K562 (cell line): ENCODE data around the gene APOB. TPM values are rescaled to one million over a fixed set of nuclear protein-coding genes. Genes with fewer than 3 reads are reported as not detected.

Source experiments
- ATAC-seq: fragments of 200-7000 bp; cut with Tn5 transposase; 3 replicates; pipeline ENCODE4 v1.9.1; 2020; ENCODE audit warnings: moderate library complexity
- BruUV-seq: library from RNA; stranded (reverse); fragments of 400-500 nt; replicated peaks from 2 replicates; lab custom pipeline; 2021; lab: Mats Ljungman, UMichigan
- CTCF ChIA-PET: fragments of 300-600 bp; formaldehyde crosslinking; extraction: SDS; loops from one replicate; lab custom pipeline; 2021; ENCODE audit warnings: low intra/inter-chr PET ratio; lab: Yijun Ruan, JAX
- POLR2A ChIA-PET: fragments of 300-600, 350-650 bp; sonication (Branson Sonifier 250); formaldehyde crosslinking; extraction: SDS; loops from one replicate; lab custom pipeline; 2021; ENCODE audit warnings: antibody characterized with exemption, inconsistent platforms; lab: Yijun Ruan, JAX
- DNase-seq, 4 experiments: peaks; one replicate each; pipeline versions ENCODE4 v3.0.0 to v3.0.0-alpha.2; 2011 to 2018; ENCODE audit warnings: low spot score in 3 of 4, mixed read lengths in 3 of 4; ENCODE audit errors: extremely low read depth in 1 of 4
- FAIRE-seq: peaks from 2 replicates; lab custom pipeline; 2011; peaks lifted over from hg19 to GRCh38; lab: Jason Lieb, UNC
- H2AFZ ChIP-seq: 2 replicates; pipeline ENCODE4 v1.6.0; 2011; ENCODE audit warnings: low read depth, low read length, control low read depth, inconsistent platforms
- H3K27ac ChIP-seq: fragments of 200-600 bp; 3 replicates; pipeline ENCODE4 v1.8.0; 2011; ENCODE audit warnings: low read depth, mild to moderate bottlenecking, control low read depth, inconsistent platforms, low read length, moderate library complexity, mixed read lengths; ENCODE audit errors: extremely low read depth
- H3K27me3 ChIP-seq, 2 experiments: fragments of 300-600 bp in 1 of 2; 2 replicates in 1 of 2; 3 replicates in 1 of 2; pipeline versions ENCODE4 v1.6.0 to v1.8.0; 2011; ENCODE audit warnings: inconsistent platforms in 2 of 2, low read length in 2 of 2, mild to moderate bottlenecking in 1 of 2, mixed read lengths in 1 of 2, moderate library complexity in 1 of 2; ENCODE audit not compliant: control insufficient read depth in 2 of 2, insufficient read depth in 2 of 2
- H3K36me3 ChIP-seq: fragments of 300-600 bp; 3 replicates; pipeline ENCODE4 v1.8.0; 2011; ENCODE audit warnings: mild to moderate bottlenecking, low read length, inconsistent platforms; ENCODE audit not compliant: control insufficient read depth, insufficient read depth
- H3K4me1 ChIP-seq, 2 experiments: fragments of 200-600 bp in 1 of 2; replicated peaks in 1 of 2; 2 replicates in 1 of 2; 3 replicates in 1 of 2; pipeline versions ENCODE4 v1.5.1 to v1.8.0; 2011; ENCODE audit warnings: inconsistent platforms in 2 of 2, low read length in 2 of 2, mild to moderate bottlenecking in 1 of 2, mixed read lengths in 1 of 2, moderate library complexity in 1 of 2; ENCODE audit not compliant: control insufficient read depth in 2 of 2, insufficient read depth in 2 of 2
- H3K4me2 ChIP-seq: 2 replicates; pipeline ENCODE4 v1.6.1; 2011; ENCODE audit warnings: low read length, control low read depth, inconsistent platforms, mixed read lengths; ENCODE audit not compliant: insufficient read depth
- H3K4me3 ChIP-seq: fragments of 200-600 bp; sonication (generic), shearing (Covaris generic); 2 replicates; pipeline ENCODE4 v1.5.1; 2016; ENCODE audit warnings: control low read depth, inconsistent platforms
- H3K79me2 ChIP-seq: fragments of 200-600 bp; 3 replicates; pipeline ENCODE4 v1.8.0; 2011; ENCODE audit warnings: low read length, inconsistent platforms; ENCODE audit not compliant: control insufficient read depth, insufficient read depth
- H3K9ac ChIP-seq, 2 experiments: 2 replicates each; pipeline versions ENCODE4 v1.6.0 to v1.6.1; 2011; ENCODE audit warnings: low read depth in 2 of 2, low read length in 2 of 2, control low read depth in 1 of 2, inconsistent platforms in 1 of 2, mild to moderate bottlenecking in 1 of 2, mixed read lengths in 1 of 2; ENCODE audit not compliant: insufficient read depth in 1 of 2
- H3K9me1 ChIP-seq: one replicate; pipeline ENCODE4 v1.6.0; 2011; ENCODE audit warnings: inconsistent platforms, mild to moderate bottlenecking, low read length, moderate library complexity; ENCODE audit not compliant: control insufficient read depth, insufficient read depth
- H3K9me3 ChIP-seq: replicated peaks from 2 replicates; pipeline ENCODE4 v1.5.1; 2011; ENCODE audit warnings: low read depth, low read length, inconsistent platforms; ENCODE audit not compliant: control insufficient read depth, insufficient read depth
- H4K20me1 ChIP-seq: replicated peaks from 2 replicates; pipeline ENCODE4 v1.6.1; 2011; ENCODE audit warnings: low read length, inconsistent platforms, mixed read lengths; ENCODE audit not compliant: control insufficient read depth, insufficient read depth
- ARID4B ChIP-seq: sonication (generic); formaldehyde crosslinking; IDR thresholded peaks from 2 replicates; pipeline ENCODE4 v1.8.0; 2022; ENCODE audit warnings: mild to moderate bottlenecking, missing genetic modification reagents
- CAMTA2 ChIP-seq: fragments of 250-450 bp; sonication (Bioruptor Pico); conservative IDR thresholded peaks from 2 replicates; pipeline ENCODE4 v1.5.1; 2022
- FOSL1 ChIP-seq: fragments of 200-800 bp; sonication (Bioruptor generic); conservative IDR thresholded peaks from 2 replicates; pipeline ENCODE4 v1.6.1; 2016; ENCODE audit warnings: missing genetic modification characterization, missing compliant biosample characterization
- GTF2E2 ChIP-seq: fragments of 200-800 bp; sonication (Bioruptor generic); IDR thresholded peaks from 2 replicates; pipeline ENCODE4 v1.6.1; 2016; ENCODE audit warnings: missing genetic modification characterization, missing compliant biosample characterization
- HMG20A ChIP-seq: fragments of 450-650 bp; formaldehyde crosslinking; conservative IDR thresholded peaks from 2 replicates; pipeline ENCODE4 v1.4.0; 2020; ENCODE audit warnings: mild to moderate bottlenecking, mixed read lengths
- HSF4 ChIP-seq: fragments of 250-450 bp; sonication (Bioruptor Pico); IDR thresholded peaks from 2 replicates; pipeline ENCODE4 v2.1.2; 2022; ENCODE audit warnings: mild to moderate bottlenecking, moderate library complexity, borderline replicate concordance
- NCOA4 ChIP-seq: fragments of 450-650 bp; IDR thresholded peaks from 2 replicates; pipeline ENCODE4 v1.6.1; 2018; ENCODE audit warnings: mild to moderate bottlenecking; ENCODE audit not compliant: partially characterized antibody
- PTBP1 ChIP-seq: fragments of 200-400 bp; formaldehyde crosslinking; IDR thresholded peaks from 2 replicates; pipeline ENCODE4 v1.6.1; 2017; ENCODE audit warnings: low read depth, low read length
- TARDBP ChIP-seq: fragments of 450-650 bp; IDR thresholded peaks from 2 replicates; pipeline ENCODE4 v1.6.1; 2016
- TOE1 ChIP-seq, 2 experiments: fragments of 450-650 bp in 1 of 2; sonication (generic) in 1 of 2; formaldehyde crosslinking in 1 of 2; IDR thresholded peaks; 2 replicates each; pipeline versions ENCODE4 v1.7.1 to v1.8.0; 2016 to 2022; ENCODE audit warnings: borderline replicate concordance in 2 of 2, mild to moderate bottlenecking in 2 of 2, antibody characterized with exemption in 1 of 2, inconsistent platforms in 1 of 2, low read depth in 1 of 2, missing genetic modification reagents in 1 of 2, moderate library complexity in 1 of 2
- ZFP1 ChIP-seq: fragments of 450-650 bp; formaldehyde crosslinking; IDR thresholded peaks from 2 replicates; pipeline ENCODE4 v1.4.0; 2020; ENCODE audit warnings: mild to moderate bottlenecking, mixed read lengths
- ZKSCAN1 ChIP-seq: fragments of 150-350 bp; IDR thresholded peaks from 2 replicates; pipeline ENCODE4 v1.6.1; 2016; ENCODE audit warnings: low read depth, low read length
- ZNF124 ChIP-seq: sonication (generic); formaldehyde crosslinking; IDR thresholded peaks from 2 replicates; pipeline ENCODE4 v1.8.1; 2022; ENCODE audit warnings: missing genetic modification reagents
- ZNF274 ChIP-seq: IDR thresholded peaks from 2 replicates; pipeline ENCODE4 v1.6.1; 2011; ENCODE audit warnings: low read depth, mild to moderate bottlenecking, low read length, moderate library complexity, borderline replicate concordance
- ZNF398 ChIP-seq: fragments of 250-450 bp; sonication (Bioruptor Pico); IDR thresholded peaks from 2 replicates; pipeline ENCODE4 v1.8.0; 2021; ENCODE audit warnings: moderate library complexity, mild to moderate bottlenecking, inconsistent platforms
- ZNF589 ChIP-seq: fragments of 200-800 bp; sonication (Bioruptor generic); IDR thresholded peaks from 2 replicates; pipeline ENCODE4 v1.6.1; 2016; ENCODE audit warnings: low read depth, missing genetic modification characterization, missing compliant biosample characterization
- WGBS: fragments of 100-300 bp; shearing (Covaris generic); methylation state at CpG from one replicate; pipeline ENCODE4 v1.1.6; 2016; ENCODE audit warnings: low coverage, mixed read lengths; ENCODE audit not compliant: insufficient coverage; ENCODE audit errors: missing lambda C conversion rate; 5-methylcytosine and 5-hydroxymethylcytosine counted together
- in situ Hi-C: fragments of 300-500 bp; cut with MboI; formaldehyde crosslinking; loops from 4 replicates; pipeline ENCODE4 v1.15.0; 2018; ENCODE audit warnings: inconsistent platforms, mixed read lengths
- intact Hi-C: fragments of 100-400 bp; cut with micrococcal nuclease; formaldehyde crosslinking; loops from 2 replicates; pipeline ENCODE4 v1.14.2; 2022
- polyA plus RNA-seq, 8 experiments: library from polyadenylated mRNA; depleted of rRNA in 4 of 8; stranded (reverse) in 5 of 8; unstranded in 3 of 8; fragments of >200 nt; fragmentation: Nextera tagmentation in 2 of 8; fragmentation: Illumina TruSeq in 1 of 8; extraction: Ambion mirVana in 2 of 8; extraction: Trizol in 1 of 8; gene quantifications; 2 replicates each; pipeline versions ENCODE4 v1.2.1 to v1.2.3, GENCODE V29; 2011 to 2014; ENCODE audit warnings: inconsistent platforms in 1 of 8, missing spikeins in 1 of 8
- total RNA-seq, 7 experiments: library from RNA; depleted of rRNA in 6 of 7; stranded (reverse); fragments of >200 nt in 6 of 7; fragmentation: Illumina TruSeq in 2 of 7; extraction: Trizol in 2 of 7; gene quantifications; 2 replicates each; pipeline versions ENCODE4 v1.2.1 to v1.2.3, GENCODE V29; 2011 to 2021; ENCODE audit warnings: low replicate concordance in 1 of 7

APOB gene
- total and polyA plus RNA-seq, 9 of the 15 experiments (the other 6 are each of a cell fraction or from before 2014, with no cell fraction given) = 0.73 TPM; not detected in 8

GRCh38 chr2:21028021-21028947, 15.6 kb downstream of the APOB start:
- Histone ChIP-seq H2AFZ (no peak overlapping the region), H3K4me1 (no peaks in the 10 kb centered on the region), H3K27ac (no peak overlapping the region), H3K4me3 (no peak overlapping the region), H3K27me3 (peaks cover 0 to 4% of the 10 kb centered on the region in 2 experiments; a peak in 1 of 5 replicates), H3K79me2 (no peaks in the 10 kb centered on the region), H3K9ac (no peak overlapping the region), H3K9me1 (no peaks in the 10 kb centered on the region), H3K36me3 (no peaks in the 10 kb centered on the region), H3K9me3 (no peaks in the 10 kb centered on the region), H3K4me2 (no peak overlapping the region), H4K20me1 (no peaks in the 10 kb centered on the region)
- ChIA-PET CTCF (interaction anchor here (0.6 to 0.7 kb wide), 2 partner anchors 317 to 361 kb away, joined by 3 read pairs; no protein-coding TSS in a partner anchor), POLR2A (no interaction called here)
- FAIRE-seq (no peak), ATAC-seq (no peak), DNase-seq (no peak)
- intact Hi-C loops = no loop called here
- 0% methylated on average over 4 of the region's 4 CpGs for WGBS
- in situ Hi-C loops = no loop called here
- no TSS peak for BruUV-seq
- TF ChIP-seq TARDBP (no peak), ARID4B (CRISPR knock-in tag) (no peak), HMG20A (no peak), ZNF274 (no peak), ZNF124 (CRISPR knock-in tag) (no peak), HSF4 (no peak), NCOA4 (no peak), CAMTA2 (CRISPR knock-in tag) (no peak), ZKSCAN1 (no peak), GTF2E2 (tag) (no peak), ZNF589 (CRISPR knock-in tag) (no peak), PTBP1 (no peak), TOE1 (IDR thresholded peaks at IDR 0.05; ENCODE audit: borderline replicate concordance) (no peak), TOE1 (CRISPR knock-in tag; IDR thresholded peaks at IDR 0.05; ENCODE audit: borderline replicate concordance, low read depth) (no peak), ZNF398 (CRISPR knock-in tag) (no peak), FOSL1 (tag) (no peak), ZFP1 (CRISPR knock-in tag) (no peak)
